ENCODE results near the gene PCNT. TPM values are rescaled to one million over a fixed set of nuclear protein-coding genes. Genes with fewer than 3 reads are reported as not detected.

PCNT gene
- total RNA-seq, 2 donors from 2014 or later, result 44.8 to 70.9 TPM

DNA sequence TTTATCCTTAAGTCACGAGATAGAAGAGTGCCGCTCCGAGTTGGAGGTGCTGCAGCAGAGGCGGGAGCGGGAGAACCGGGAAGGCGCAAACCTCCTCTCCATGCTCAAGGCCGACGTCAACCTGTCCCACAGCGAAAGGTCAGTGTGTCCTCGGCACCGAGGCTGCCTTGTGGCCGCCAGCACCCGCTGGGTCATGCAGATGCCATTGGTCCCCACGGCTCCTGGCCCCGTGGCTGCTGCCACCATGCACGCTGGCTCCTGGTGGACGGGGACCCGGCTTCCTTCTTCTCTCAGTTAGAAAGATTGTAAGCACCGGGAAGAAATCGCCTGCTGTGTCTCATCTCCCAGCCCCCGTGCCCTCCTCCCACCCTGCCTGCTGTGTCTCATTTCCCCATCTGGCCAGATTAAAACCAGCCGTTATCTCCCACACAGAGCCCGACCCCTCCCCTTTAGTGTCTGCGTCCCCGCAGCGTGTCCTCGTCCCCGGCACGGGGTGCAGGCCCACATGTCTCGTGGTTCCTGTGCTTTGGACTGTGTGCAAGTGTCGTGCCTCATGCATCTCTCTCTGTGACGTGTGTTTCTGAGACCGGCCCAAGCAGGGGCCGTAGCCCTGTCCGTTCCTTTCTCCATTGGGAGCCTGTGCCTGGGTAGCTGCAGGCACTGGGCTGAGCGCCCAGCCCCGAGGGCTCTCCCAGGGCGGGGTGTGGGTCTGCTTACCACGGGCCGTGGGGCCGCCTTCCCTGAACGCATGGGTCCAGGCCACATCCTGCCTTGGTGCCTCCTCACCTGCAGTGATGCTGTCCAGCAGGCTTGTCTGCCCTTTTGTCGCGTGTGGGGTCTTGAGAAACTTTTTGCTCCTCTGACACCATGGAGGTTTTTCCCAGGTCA is 62.1 kb downstream of the PCNT start:
- Mint-ChIP-seq H3K9me3 (peaks cover 9% of the 10 kb centered on the region), H3K27ac (no peak overlapping the region), H3K4me3 (no peak overlapping the region), H3K27me3 (no peaks in the 10 kb centered on the region), H3K36me3 (ENCODE audit: low read depth) (peaks cover 62% of the 10 kb centered on the region), H3K4me1 (no peaks in the 10 kb centered on the region)
- no peak for ATAC-seq (replicated peaks)

DNA sequence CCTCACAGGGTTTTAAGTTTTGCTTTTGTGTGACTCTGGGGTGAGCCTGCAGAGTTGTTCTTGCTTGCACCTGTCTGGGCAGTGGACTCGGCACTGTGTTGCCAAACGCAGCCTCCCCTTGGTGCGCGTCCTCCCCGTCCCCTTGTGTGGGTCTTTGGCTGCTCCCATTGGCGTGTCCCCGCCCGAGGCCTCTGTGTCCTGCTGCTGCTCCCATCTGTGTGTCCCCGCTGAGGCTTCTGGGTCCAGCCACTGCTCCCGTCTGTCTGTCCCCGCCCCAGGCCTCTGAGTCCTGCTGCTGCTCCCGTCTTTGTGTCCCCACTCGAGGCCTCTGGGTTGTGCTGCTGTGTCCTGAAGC is 62.8 kb downstream of the PCNT start:
- peaks cover 8% of the 10 kb centered on the region for H3K9me3 Mint-ChIP-seq

GRCh38 chr21:46388206-46388880 is 64.4 kb downstream of the PCNT start:
- ATAC-seq (replicated peaks), result no peak
- H3K9me3 Mint-ChIP-seq, result no peaks in the 10 kb centered on the region

More for the DNA sequence above, 62.8 kb downstream of the PCNT start:
- Mint-ChIP-seq H3K27ac (no peak overlapping the region), H3K36me3 (ENCODE audit: low read depth) (peaks cover 57% of the 10 kb centered on the region), H3K4me1 (no peaks in the 10 kb centered on the region), H3K4me3 (no peak overlapping the region), H3K27me3 (no peaks in the 10 kb centered on the region)
- ATAC-seq (replicated peaks), result no peak

DNA sequence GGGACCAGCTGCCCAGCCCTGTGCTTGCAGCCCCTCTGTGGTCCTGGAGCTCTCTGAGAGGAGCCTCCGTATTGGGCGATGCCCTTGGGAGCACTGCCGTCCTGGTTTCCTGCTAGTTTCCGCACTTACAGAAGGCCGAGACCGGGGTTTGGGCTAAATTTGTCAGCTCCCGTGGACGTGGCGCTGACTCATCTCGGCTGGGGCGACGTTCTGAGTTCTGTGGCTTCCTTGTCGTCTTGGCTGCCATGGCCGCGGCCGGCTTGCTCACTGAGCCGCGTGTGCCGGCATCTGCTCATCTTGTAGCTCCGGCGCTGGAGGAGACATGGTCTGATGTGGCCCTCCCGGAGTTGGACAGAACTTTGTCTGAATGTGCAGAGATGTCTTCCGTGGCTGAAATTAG is 64.9 kb downstream of the PCNT start:
- no peaks in the 10 kb centered on the region for H3K9me3 Mint-ChIP-seq
- no peak overlapping the region for H3K27ac Mint-ChIP-seq
- H3K36me3 Mint-ChIP-seq (ENCODE audit: low read depth), result peaks cover 64% of the 10 kb centered on the region
- H3K27me3 Mint-ChIP-seq, result no peaks in the 10 kb centered on the region
- H3K4me1 Mint-ChIP-seq, result no peaks in the 10 kb centered on the region
- no peak overlapping the region for H3K4me3 Mint-ChIP-seq
- no peak for ATAC-seq (replicated peaks)

More at GRCh38 chr21:46388206-46388880, 64.4 kb downstream of the PCNT start:
- Mint-ChIP-seq H3K4me3 (no peak overlapping the region), H3K4me1 (no peaks in the 10 kb centered on the region), H3K36me3 (ENCODE audit: low read depth) (peaks cover 60% of the 10 kb centered on the region), H3K27me3 (no peaks in the 10 kb centered on the region), H3K27ac (no peak overlapping the region)

- no peaks in the 10 kb centered on the region for H3K4me1 Mint-ChIP-seq
- no peaks in the 10 kb centered on the region for H3K27me3 Mint-ChIP-seq
- no peak overlapping the region for H3K27ac Mint-ChIP-seq
- no peak overlapping the region for H3K4me3 Mint-ChIP-seq
- peaks cover 54% of the 10 kb centered on the region for H3K36me3 Mint-ChIP-seq (ENCODE audit: low read depth)
- no peak for ATAC-seq (replicated peaks)
- no peaks in the 10 kb centered on the region for H3K9me3 Mint-ChIP-seq
Observed at GRCh38 chr21:46390603-46391545, 66.9 kb downstream of the PCNT start.

- Mint-ChIP-seq H3K27ac (no peak overlapping the region), H3K9me3 (no peaks in the 10 kb centered on the region), H3K27me3 (no peaks in the 10 kb centered on the region), H3K4me1 (no peaks in the 10 kb centered on the region), H3K4me3 (no peak overlapping the region), H3K36me3 (ENCODE audit: low read depth) (peaks cover 56% of the 10 kb centered on the region)
- no peak for ATAC-seq (replicated peaks)
Observed at GRCh38 chr21:46391773-46392172, 67.8 kb downstream of the PCNT start.

GRCh38 chr21:46392921-46393320 is 69.0 kb downstream of the PCNT start:
- Mint-ChIP-seq H3K4me1 (no peaks in the 10 kb centered on the region), H3K9me3 (no peaks in the 10 kb centered on the region), H3K4me3 (no peak overlapping the region), H3K36me3 (ENCODE audit: low read depth) (peaks cover 63% of the 10 kb centered on the region), H3K27me3 (no peaks in the 10 kb centered on the region), H3K27ac (no peak overlapping the region)
- ATAC-seq (replicated peaks), result no peak

DNA sequence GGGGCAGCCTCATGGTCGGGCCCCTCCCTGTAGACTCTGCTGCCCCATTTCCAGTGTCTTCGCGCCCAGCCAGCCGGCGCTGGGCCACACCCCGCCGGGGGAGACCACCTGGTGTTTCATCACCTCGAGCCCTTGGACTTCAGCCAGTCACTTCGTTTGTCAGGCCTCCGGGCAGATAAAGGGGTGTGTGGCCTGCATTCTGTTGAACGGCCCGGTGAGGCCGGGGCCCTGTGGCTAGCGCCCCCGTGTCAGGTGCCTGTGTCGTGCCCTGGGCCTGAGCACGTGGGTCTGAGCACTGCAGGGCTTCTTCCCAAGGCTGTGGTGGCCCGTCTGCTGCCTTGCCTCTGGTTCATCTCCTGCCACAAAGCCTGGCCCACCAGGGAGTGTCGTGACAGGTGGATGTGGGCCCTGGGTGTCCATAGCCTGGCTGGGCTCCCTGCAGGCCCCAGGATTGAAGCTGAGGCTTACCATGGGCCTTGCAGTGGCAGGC is 69.5 kb downstream of the PCNT start:
- Mint-ChIP-seq H3K4me3 (no peak overlapping the region), H3K27ac (no peak overlapping the region), H3K9me3 (no peaks in the 10 kb centered on the region), H3K4me1 (no peaks in the 10 kb centered on the region), H3K27me3 (no peaks in the 10 kb centered on the region), H3K36me3 (ENCODE audit: low read depth) (peaks cover 69% of the 10 kb centered on the region)
- ATAC-seq (replicated peaks), result no peak

GRCh38 chr21:46393941-46394594 is 70.1 kb downstream of the PCNT start:
- no peak overlapping the region for H3K27ac Mint-ChIP-seq
- H3K4me1 Mint-ChIP-seq, result no peaks in the 10 kb centered on the region
- H3K27me3 Mint-ChIP-seq, result no peaks in the 10 kb centered on the region
- H3K9me3 Mint-ChIP-seq, result no peaks in the 10 kb centered on the region
- peaks cover 72% of the 10 kb centered on the region for H3K36me3 Mint-ChIP-seq (ENCODE audit: low read depth)
- ATAC-seq (replicated peaks), result no peak
- no peak overlapping the region for H3K4me3 Mint-ChIP-seq

- Mint-ChIP-seq H3K9me3 (no peaks in the 10 kb centered on the region), H3K27ac (no peak overlapping the region), H3K27me3 (no peaks in the 10 kb centered on the region), H3K4me1 (no peaks in the 10 kb centered on the region), H3K4me3 (no peak overlapping the region), H3K36me3 (ENCODE audit: low read depth) (peaks cover 72% of the 10 kb centered on the region)
- ATAC-seq (replicated peaks), result no peak
Observed at GRCh38 chr21:46394595-46395104, 70.7 kb downstream of the PCNT start.

DNA sequence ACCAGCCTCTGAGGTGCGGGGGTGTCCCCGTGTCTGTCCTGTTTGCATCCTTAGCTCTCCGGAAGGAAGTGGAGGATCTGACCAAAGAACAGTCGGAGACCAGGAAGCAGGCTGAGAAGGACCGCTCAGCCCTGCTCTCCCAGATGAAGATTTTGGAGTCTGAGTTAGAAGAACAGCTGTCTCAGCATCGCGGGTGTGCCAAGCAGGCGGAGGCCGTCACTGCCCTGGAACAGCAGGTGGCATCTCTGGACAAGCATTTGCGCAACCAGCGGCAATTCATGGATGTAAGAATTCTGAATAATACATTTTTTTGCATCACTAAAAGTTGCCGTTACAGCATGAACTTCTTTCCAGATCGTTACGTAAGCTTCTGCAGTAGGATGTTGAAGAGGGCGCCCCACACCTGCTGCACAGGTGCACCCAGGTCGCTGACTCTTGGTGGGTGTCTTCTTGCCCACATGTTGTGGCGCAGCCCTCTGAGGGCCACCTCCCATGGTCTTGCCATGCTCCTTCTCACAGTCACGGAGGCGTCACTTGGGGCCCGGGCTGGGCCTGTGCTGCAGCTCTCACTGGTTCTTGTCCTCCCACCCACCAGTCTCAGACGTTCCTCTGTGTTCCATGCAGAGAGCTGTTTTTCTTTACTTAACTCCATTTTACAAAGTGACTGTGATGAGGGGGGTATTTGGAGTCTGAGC is 73.4 kb downstream of the PCNT start:
- Mint-ChIP-seq H3K36me3 (ENCODE audit: low read depth) (peaks cover 80% of the 10 kb centered on the region), H3K27ac (no peak overlapping the region), H3K4me3 (no peak overlapping the region), H3K9me3 (no peaks in the 10 kb centered on the region), H3K4me1 (no peaks in the 10 kb centered on the region), H3K27me3 (no peaks in the 10 kb centered on the region)
- ATAC-seq (replicated peaks), result no peak

GRCh38 chr21:46397993-46398392 is 74.0 kb downstream of the PCNT start:
- Mint-ChIP-seq H3K4me1 (no peaks in the 10 kb centered on the region), H3K9me3 (no peaks in the 10 kb centered on the region), H3K36me3 (ENCODE audit: low read depth) (peaks cover 80% of the 10 kb centered on the region), H3K27me3 (no peaks in the 10 kb centered on the region), H3K4me3 (no peak overlapping the region), H3K27ac (no peak overlapping the region)
- no peak for ATAC-seq (replicated peaks)

GRCh38 chr21:46399129-46399528 is 75.2 kb downstream of the PCNT start:
- H3K27me3 Mint-ChIP-seq, result no peaks in the 10 kb centered on the region
- H3K36me3 Mint-ChIP-seq (ENCODE audit: low read depth), result peaks cover 81% of the 10 kb centered on the region
- ATAC-seq (replicated peaks), result no peak
- no peaks in the 10 kb centered on the region for H3K9me3 Mint-ChIP-seq
- no peak overlapping the region for H3K27ac Mint-ChIP-seq
- no peaks in the 10 kb centered on the region for H3K4me1 Mint-ChIP-seq
- H3K4me3 Mint-ChIP-seq, result no peak overlapping the region
